ENCODE results near the gene SCGB3A1. TPM values are rescaled to one million over a fixed set of nuclear protein-coding genes. Genes with fewer than 3 reads are reported as not detected.

SCGB3A1 gene
- total and polyA plus RNA-seq, 2 donors (not counting 1 experiment from before 2014, with no cell fraction given): not detected

DNA sequence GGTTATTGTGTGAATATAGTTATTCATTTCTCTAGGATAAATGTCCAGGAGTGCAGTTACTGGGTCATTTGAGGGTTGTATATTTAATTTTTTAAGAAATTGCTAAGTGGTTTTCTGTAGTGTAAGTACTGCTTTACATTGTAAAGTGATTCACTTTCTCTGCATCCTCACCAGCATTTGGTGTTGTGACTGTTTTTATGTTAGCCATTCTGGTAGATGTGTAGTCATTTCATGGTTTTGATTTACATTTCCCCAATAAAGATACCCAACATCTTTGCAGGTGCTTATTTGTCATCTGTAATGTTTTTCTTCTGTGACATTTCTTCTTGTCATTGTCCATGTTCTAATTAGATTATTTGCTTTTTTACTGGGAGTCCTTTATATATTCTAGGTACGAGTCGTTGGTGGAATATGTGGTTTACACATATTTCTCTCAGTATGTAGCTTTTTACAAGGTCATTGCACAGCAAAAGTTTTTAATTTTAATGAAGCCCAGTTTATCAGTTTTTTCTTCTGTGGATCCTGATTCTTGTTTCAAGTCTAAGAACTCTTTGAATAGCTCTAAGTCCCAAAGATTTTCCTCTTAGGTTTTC is 34.0 kb downstream of the SCGB3A1 start:
- peaks cover 4 to 15% of the 10 kb centered on the region in 2 experiments for H3K36me3 ChIP-seq (replicated peaks in 1 of 2; ENCODE audit: control extremely low read depth in 1 of 2, control insufficient read depth in 1 of 2, extremely low read depth in 1 of 2, insufficient read depth in 2 of 2, low read length in 1 of 2)
- no CpG with 5 or more reads among the region's 2 CpGs for WGBS (ENCODE audit: insufficient coverage)
- no peak overlapping the region for H3K4me3 Mint-ChIP-seq
- DNase-seq (no peak), ATAC-seq (ENCODE audit: low read depth) (no peak)
- POLR2A ChIA-PET: no interaction called here
- H3K9me3 Mint-ChIP-seq (ENCODE audit: insufficient read depth): no peaks in the 10 kb centered on the region
- H3K4me1 ChIP-seq (ENCODE audit: control insufficient read depth in 2 of 2, insufficient read depth in 2 of 2, low read length in 2 of 2): no peaks in the 10 kb centered on the region
- no peaks in the 10 kb centered on the region for H3K27me3 ChIP-seq (replicated peaks in 1 of 4; ENCODE audit: control extremely low read depth in 1 of 4, control insufficient read depth in 3 of 4, insufficient read depth in 4 of 4, low read length in 3 of 4)
- no peak overlapping the region for H3K27ac Mint-ChIP-seq
- H3K27me3 Mint-ChIP-seq: no peaks in the 10 kb centered on the region
- no peak overlapping the region for H3K9ac ChIP-seq (ENCODE audit: low read length)
- no peaks in the 10 kb centered on the region for H3K9me3 ChIP-seq (ENCODE audit: control extremely low read depth in 1 of 3, control insufficient read depth in 2 of 3, insufficient read depth in 1 of 3, low read length in 2 of 3)
- TF ChIP-seq CTCF (IDR thresholded peaks at IDR 0.05): no peak
- TF ChIP-seq EZH2 (IDR thresholded peaks at IDR 0.05; ENCODE audit: borderline replicate concordance, insufficient read depth, low read depth, low read length, poor library complexity, severe bottlenecking): no peak
- CTCF ChIA-PET: no interaction called here
- H2AFZ ChIP-seq (ENCODE audit: insufficient read depth, low read depth, low read length, poor library complexity, severe bottlenecking): no peak overlapping the region
- H3K4me1 Mint-ChIP-seq: no peaks in the 10 kb centered on the region
- no peak overlapping the region for H3K4me2 ChIP-seq (replicated peaks; ENCODE audit: low read depth, low read length, poor library complexity, severe bottlenecking)
- H4K20me1 ChIP-seq (ENCODE audit: control insufficient read depth, insufficient read depth, low read length, poor library complexity, severe bottlenecking): peaks cover 12% of the 10 kb centered on the region
- H3K4me3 ChIP-seq (ENCODE audit: control extremely low read depth in 1 of 5, extremely low read depth in 1 of 5, insufficient read depth in 1 of 5, low read depth in 2 of 5, low read length in 4 of 5): no peak overlapping the region
- H3K27ac ChIP-seq (ENCODE audit: low read length in 2 of 2): no peak overlapping the region
- H3K79me2 ChIP-seq (ENCODE audit: control insufficient read depth, insufficient read depth, low read length): peaks cover 45% of the 10 kb centered on the region
- intact Hi-C loops (cut with micrococcal nuclease): no loop called here

- POLR2A ChIA-PET: no interaction called here
Measured at GRCh38 chr5:180555168-180555921, 36.0 kb downstream of the SCGB3A1 start.

More at GRCh38 chr5:180555168-180555921, 36.0 kb downstream of the SCGB3A1 start:
- H3K79me2 ChIP-seq (ENCODE audit: control insufficient read depth, insufficient read depth, low read length): peaks cover 27% of the 10 kb centered on the region
- intact Hi-C loops (cut with micrococcal nuclease): no loop called here
- CTCF ChIA-PET: interaction anchor here (1.0 kb wide), 1 partner anchor 17 kb away, joined by 4 read pairs; no protein-coding TSS in a partner anchor
- no peak for ATAC-seq (ENCODE audit: low read depth)
- H3K9me3 ChIP-seq (ENCODE audit: control extremely low read depth in 1 of 3, control insufficient read depth in 2 of 3, insufficient read depth in 1 of 3, low read length in 2 of 3): no peaks in the 10 kb centered on the region
- H3K9ac ChIP-seq (ENCODE audit: low read length): no peak overlapping the region
- H3K36me3 ChIP-seq (replicated peaks in 1 of 2; ENCODE audit: control extremely low read depth in 1 of 2, control insufficient read depth in 1 of 2, extremely low read depth in 1 of 2, insufficient read depth in 2 of 2, low read length in 1 of 2): peaks cover 9 to 27% of the 10 kb centered on the region in 2 experiments
- no peaks in the 10 kb centered on the region for H3K4me1 ChIP-seq (ENCODE audit: control insufficient read depth in 2 of 2, insufficient read depth in 2 of 2, low read length in 2 of 2)
- Mint-ChIP-seq H3K27ac (no peak overlapping the region), H3K9me3 (ENCODE audit: insufficient read depth) (no peaks in the 10 kb centered on the region), H3K4me3 (no peak overlapping the region), H3K27me3 (no peaks in the 10 kb centered on the region), H3K4me1 (no peaks in the 10 kb centered on the region)
- H3K27ac ChIP-seq (ENCODE audit: low read length in 2 of 2): no peak overlapping the region
- WGBS (ENCODE audit: insufficient coverage): 94% methylated on average over 2 of the region's 7 CpGs
- H3K4me3 ChIP-seq (ENCODE audit: control extremely low read depth in 1 of 5, extremely low read depth in 1 of 5, insufficient read depth in 1 of 5, low read depth in 2 of 5, low read length in 4 of 5): no peak overlapping the region
- no peak for DNase-seq
- TF ChIP-seq EZH2 (IDR thresholded peaks at IDR 0.05; ENCODE audit: borderline replicate concordance, insufficient read depth, low read depth, low read length, poor library complexity, severe bottlenecking): no peak
- TF ChIP-seq CTCF (IDR thresholded peaks at IDR 0.05): no peak
- H3K27me3 ChIP-seq (replicated peaks in 1 of 4; ENCODE audit: control extremely low read depth in 1 of 4, control insufficient read depth in 3 of 4, insufficient read depth in 4 of 4, low read length in 3 of 4): no peaks in the 10 kb centered on the region
- H4K20me1 ChIP-seq (ENCODE audit: control insufficient read depth, insufficient read depth, low read length, poor library complexity, severe bottlenecking): peaks cover 12% of the 10 kb centered on the region
- no peak overlapping the region for H2AFZ ChIP-seq (ENCODE audit: insufficient read depth, low read depth, low read length, poor library complexity, severe bottlenecking)
- no peak overlapping the region for H3K4me2 ChIP-seq (replicated peaks; ENCODE audit: low read depth, low read length, poor library complexity, severe bottlenecking)

Data from B cell (primary cell).